Stimulated activated CD4-positive, alpha-beta T cell treated with anti-CD3 and anti-CD28 coated beads, TNF-alpha, amount 100 ng/mL, for 48 hours (primary cell): Measurements from ENCODE around the gene CSTB.
A peak's percentile ranks its signal among the peaks of the same experiment; 100 is the strongest.
"Not testable (repeated sequence)": the region's sequence is repeated elsewhere in the genome, so short reads cannot be mapped to it uniquely, and the experiment has no call there.

Source experiments
- DNase-seq, 3 donors: peaks; one replicate each; pipeline ENCODE4 v3.0.0-alpha.2; 2020; ENCODE audit warnings: low read depth in 3 of 3

CSTB gene, protein sequence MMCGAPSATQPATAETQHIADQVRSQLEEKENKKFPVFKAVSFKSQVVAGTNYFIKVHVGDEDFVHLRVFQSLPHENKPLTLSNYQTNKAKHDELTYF

GRCh38 chr21:43775795-43776430 is at the start of gene CSTB:
Gene CSTB, minus strand, starts transcription at chr21:43776308. Its CDS starts 39 bp downstream, at chr21:43776269.
- DNase-seq: peak; percentile 55 to 87 (median 65)

- DNase-seq: no peak
Observed at GRCh38 chr21:43825242-43825935, 49.3 kb upstream of the CSTB start.

DNA sequence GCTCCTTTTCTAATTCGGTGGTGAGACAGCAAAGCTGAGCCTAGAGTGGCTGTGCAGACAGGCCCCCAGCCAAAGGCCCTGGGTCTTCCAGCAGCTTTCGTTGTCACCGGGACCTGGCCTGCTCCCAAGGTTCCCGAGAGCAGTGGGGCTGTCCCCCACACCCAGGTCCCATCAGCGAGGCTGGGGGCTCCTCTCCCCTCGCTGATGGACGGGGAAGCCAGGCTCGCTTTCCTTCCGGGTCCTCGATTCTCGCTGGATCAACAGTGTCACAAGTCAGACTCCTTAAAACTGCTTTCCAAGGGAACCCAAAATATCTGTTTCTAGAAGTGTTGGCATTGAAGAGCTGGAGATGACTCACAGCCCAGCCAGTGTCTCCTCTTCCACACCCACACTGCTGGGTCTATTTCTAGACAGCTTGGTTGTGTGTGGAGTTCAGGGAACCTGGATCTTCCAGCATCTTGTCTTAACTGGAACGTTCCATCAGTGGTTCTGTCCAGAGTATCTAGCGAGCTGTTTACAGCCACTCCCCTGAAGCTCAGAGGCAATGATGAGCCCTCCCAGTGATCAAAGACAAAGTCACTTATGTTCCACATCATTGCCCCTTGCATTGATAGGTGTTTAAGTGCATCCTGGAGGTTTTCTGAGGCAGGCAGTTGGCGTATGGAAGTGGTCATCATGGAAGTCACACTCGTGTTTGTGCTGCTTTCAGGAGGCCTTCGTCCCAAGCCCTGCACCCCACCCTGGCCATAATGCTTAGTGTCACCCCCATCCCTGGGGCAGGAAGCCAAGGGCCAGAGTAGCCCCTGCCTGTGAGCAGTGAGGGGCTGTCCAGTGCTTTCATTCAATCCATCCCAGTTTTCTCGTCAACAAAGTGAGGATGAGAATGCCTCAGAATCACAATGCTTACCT is 48.5 kb upstream of the CSTB start:
- DNase-seq: no peak

- not testable (repeated sequence) for DNase-seq
Observed at GRCh38 chr21:43822741-43823140, 46.6 kb upstream of the CSTB start.

GRCh38 chr21:43822166-43822565 is 46.1 kb upstream of the CSTB start:
- not testable (repeated sequence) for DNase-seq

- DNase-seq: no peak
Observed at GRCh38 chr21:43820466-43820865, 44.4 kb upstream of the CSTB start.

- DNase-seq: no peak
Observed at GRCh38 chr21:43819511-43820405, 43.6 kb upstream of the CSTB start.

DNA sequence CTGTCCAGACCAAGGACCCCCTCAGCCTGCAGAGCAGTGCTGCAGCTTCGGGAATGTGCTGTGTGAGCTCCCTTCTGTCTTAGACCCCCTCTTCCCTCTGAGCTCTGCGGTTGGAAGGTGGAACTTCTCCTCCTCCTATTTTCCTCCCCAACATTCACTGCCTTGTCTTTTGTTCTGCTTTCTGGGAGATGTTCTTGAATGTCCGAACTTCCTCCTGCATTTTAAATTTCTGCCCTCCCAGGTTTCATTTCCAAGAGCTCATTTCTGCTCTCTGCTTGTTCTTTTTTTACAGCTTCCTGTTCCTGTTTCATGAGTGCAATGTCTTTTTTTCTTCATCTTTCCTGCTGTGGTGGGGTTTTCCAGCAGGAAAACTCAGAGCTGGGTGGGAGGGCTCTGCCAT is 42.6 kb upstream of the CSTB start:
- DNase-seq: no peak

GRCh38 chr21:43817157-43818086 is 41.3 kb upstream of the CSTB start:
- no peak for DNase-seq

GRCh38 chr21:43816611-43817071 is 40.5 kb upstream of the CSTB start:
- DNase-seq: no peak

DNA sequence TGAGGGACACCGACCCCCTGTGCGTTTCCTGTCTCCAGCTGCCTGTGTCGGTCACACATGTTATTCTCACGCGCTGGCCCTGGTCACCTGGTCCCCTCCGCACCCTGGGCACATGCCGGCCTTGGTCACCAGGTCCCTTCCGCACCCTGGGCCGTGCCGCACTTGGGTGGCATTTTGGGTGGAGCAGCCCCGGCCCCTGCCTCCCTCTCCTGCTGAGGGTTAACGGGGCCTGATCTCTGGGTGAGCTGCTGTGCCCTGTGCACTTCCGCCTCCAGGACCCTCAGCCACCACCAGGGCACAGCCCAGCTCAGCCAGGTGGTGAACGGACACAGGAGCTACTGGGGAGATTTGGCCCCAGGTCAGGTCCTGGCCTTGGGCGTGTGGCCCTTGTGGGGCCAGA is 39.9 kb upstream of the CSTB start:
- DNase-seq: no peak

GRCh38 chr21:43815107-43815613 is 39.1 kb upstream of the CSTB start:
- no peak for DNase-seq

DNA sequence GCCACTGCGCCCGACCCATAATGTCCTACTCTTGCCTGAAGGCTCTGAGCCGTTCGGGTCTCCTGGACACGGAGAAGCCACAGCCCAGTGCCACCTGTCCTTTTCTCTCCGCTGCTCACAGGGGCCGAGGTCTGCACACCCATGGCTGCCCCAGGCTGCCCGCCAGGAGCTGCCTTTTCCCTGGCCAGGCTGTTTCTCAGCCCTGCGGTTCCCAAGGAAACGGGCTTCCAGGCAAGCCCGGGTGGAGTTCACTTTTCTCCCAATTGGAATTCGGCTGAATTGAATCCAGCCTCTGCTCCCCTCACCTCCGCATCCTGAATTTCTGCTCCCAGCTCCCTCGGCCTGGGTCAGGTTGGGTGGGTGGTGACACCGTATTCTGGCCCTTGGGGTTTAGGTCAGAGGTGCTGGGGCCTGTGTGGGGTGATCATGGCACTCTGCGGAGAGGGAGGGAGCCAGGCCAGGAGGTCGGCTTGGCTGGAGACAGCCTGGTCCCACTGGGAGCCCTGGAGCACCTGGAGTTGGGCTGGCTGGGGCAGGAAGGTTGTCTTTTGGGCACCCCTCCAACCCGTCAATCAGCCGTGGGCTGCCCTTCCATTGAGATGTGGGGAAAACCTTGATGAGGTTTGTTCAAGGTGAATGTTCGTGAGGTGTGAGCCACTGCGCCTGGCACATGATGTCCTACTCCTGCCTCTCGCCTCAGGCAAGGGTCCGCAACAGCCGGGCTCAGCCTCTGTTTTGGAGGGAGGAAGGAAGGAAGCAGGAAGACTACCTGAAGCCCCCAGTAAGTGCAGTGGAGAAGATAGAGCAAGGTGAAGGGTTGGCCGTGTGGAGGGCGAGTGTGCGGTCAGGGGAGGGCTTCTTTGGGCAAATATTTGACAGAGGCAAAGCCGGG is 38.4 kb upstream of the CSTB start:
- no peak for DNase-seq

DNA sequence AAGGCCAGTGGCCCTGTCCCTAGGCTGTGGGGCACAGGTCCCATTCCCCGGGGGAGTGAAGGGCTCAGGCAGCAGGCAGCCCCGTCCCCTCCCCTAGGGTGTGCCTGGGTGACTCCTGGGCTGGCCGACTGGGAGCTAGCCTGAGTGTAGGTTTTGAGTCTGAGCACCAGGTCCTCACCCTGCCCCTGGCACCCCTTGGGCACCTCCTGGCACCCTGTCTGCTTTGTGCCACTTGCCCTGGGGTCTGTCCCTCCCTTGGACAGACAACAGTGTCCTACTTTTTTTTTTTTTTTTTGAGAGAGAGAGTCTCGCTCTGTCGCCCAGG is 37.5 kb upstream of the CSTB start:
- no peak for DNase-seq

DNA sequence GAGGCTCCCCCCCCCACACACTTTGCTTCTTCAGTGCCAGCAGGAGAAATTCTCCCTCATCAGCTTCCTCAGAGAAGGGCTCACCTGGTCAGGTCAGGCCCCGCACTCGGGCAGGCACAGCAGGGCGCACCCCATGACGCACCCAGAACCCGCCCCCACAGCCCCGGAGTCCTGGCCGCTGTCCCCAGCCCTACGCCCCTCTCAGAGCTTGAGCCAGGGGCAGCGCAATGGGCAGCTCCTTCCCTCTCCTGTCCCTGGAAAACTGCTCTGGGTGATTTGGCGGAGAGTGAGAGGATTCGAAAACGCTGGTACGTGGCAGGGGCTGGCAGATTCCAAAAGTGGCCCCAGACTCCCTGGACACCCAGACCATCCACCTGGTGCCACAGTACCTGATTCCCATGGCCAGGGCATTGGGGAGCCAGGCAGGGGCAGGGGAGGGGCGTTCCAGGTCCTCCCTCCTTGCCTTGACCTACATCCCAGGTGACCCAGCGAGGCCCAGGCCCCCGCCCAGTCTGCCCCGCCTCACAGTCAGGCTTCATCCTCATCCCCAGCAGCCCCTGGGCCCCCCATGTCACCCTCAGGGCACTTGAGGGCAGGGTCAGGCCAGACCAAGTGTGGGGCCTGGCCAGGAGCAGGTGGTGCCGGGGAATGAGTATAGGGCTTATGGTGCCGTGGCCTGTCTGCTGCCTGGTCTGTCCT is 37.0 kb upstream of the CSTB start:
- no peak for DNase-seq

GRCh38 chr21:43812139-43812821 is 36.2 kb upstream of the CSTB start:
- no peak for DNase-seq

DNA sequence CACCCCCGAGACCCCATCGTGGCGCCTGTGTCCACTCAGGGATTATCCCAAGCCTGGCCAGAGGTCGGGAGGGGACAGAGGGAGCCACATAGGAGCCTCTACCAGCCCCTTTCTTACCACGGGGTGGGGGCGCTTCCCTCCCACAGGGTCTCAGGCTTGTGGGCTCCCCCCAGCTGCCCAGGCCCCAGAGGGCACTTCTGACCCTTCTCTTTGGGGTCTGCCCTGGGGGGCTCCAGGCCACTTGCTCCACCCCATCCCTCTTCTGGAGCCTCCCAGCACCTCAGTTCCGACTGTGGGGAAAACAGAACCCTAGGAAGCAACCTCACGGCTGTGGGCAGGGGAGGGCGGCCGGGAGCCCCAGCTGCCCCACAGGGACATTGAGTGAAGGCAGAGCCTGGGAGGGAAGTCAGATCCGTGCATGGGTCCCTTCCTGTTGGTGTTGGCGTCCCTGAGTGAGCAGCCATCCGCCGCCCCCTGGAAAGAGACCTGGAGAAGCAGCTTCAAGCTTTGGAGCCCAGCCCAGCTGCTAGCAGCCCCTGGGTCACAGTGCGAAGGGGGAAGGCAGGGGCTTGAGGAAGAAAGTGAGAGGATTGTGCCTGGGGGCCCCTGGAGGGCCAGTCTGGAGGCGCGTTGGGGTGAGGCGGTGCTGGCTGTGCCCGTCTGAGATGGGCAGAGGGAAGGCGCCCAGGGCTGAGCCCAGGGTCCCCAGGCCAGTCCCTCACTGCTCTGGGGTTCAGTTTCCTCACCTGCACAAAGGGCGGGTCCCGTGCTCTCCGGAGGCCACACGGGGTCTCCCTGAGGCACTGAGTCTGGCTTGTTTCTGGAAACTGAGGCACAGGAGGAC is 35.4 kb upstream of the CSTB start:
- no peak for DNase-seq
